GM18526 (cell line): ENCODE data around the gene C22orf15.

Source experiments
- POLR2A ChIP-seq: IDR thresholded peaks from 3 replicates; pipeline ENCODE4 v1.6.1; 2011; ENCODE audit not compliant: insufficient read length; ENCODE audit errors: extremely low read depth

The C22orf15 gene

GRCh38 chr22:23778577-23778900 lies 15.7 kb downstream of the C22orf15 start:
- TF ChIP-seq POLR2A: no peak

- no peak for TF ChIP-seq POLR2A
Measured at GRCh38 chr22:23779083-23779482, 16.3 kb downstream of the C22orf15 start.

- TF ChIP-seq POLR2A: no peak
Measured at GRCh38 chr22:23779731-23780130, 16.9 kb downstream of the C22orf15 start.

GRCh38 chr22:23780146-23780748 lies 17.5 kb downstream of the C22orf15 start:
- TF ChIP-seq POLR2A: no peak

- no peak for TF ChIP-seq POLR2A
Measured at GRCh38 chr22:23781065-23781464, 18.3 kb downstream of the C22orf15 start.

- TF ChIP-seq POLR2A: no peak
Measured at GRCh38 chr22:23781511-23782183, 18.9 kb downstream of the C22orf15 start.

GRCh38 chr22:23782252-23782651 lies 19.5 kb downstream of the C22orf15 start:
- no peak for TF ChIP-seq POLR2A

- no peak for TF ChIP-seq POLR2A
Measured at GRCh38 chr22:23782703-23783102, 19.9 kb downstream of the C22orf15 start.

- TF ChIP-seq POLR2A: no peak
Measured at GRCh38 chr22:23783265-23784150, 20.7 kb downstream of the C22orf15 start.

GRCh38 chr22:23784215-23784732 lies 21.5 kb downstream of the C22orf15 start:
- TF ChIP-seq POLR2A: no peak

GRCh38 chr22:23786261-23786710 lies 23.5 kb downstream of the C22orf15 start:
- TF ChIP-seq POLR2A: no peak

- peak; percentile 80 for TF ChIP-seq POLR2A
Measured at GRCh38 chr22:23786752-23787599, 24.2 kb downstream of the C22orf15 start, which contains the start of gene SMARCB1. Gene SMARCB1, plus strand, starts transcription at chr22:23786966. Its CDS starts 204 bp downstream, at chr22:23787170.

- no peak for TF ChIP-seq POLR2A
Measured at GRCh38 chr22:23787600-23787896, 24.8 kb downstream of the C22orf15 start.

GRCh38 chr22:23787910-23788309 lies 25.1 kb downstream of the C22orf15 start:
- no peak for TF ChIP-seq POLR2A

- no peak for TF ChIP-seq POLR2A
Measured at GRCh38 chr22:23789121-23789520, 26.3 kb downstream of the C22orf15 start.
